ENCODE measurements around the gene TMCO4.
"Not testable (repeated sequence)": the region's sequence is repeated elsewhere in the genome, so short reads cannot be mapped to it uniquely, and the experiment has no call there.

Gene TMCO4

DNA sequence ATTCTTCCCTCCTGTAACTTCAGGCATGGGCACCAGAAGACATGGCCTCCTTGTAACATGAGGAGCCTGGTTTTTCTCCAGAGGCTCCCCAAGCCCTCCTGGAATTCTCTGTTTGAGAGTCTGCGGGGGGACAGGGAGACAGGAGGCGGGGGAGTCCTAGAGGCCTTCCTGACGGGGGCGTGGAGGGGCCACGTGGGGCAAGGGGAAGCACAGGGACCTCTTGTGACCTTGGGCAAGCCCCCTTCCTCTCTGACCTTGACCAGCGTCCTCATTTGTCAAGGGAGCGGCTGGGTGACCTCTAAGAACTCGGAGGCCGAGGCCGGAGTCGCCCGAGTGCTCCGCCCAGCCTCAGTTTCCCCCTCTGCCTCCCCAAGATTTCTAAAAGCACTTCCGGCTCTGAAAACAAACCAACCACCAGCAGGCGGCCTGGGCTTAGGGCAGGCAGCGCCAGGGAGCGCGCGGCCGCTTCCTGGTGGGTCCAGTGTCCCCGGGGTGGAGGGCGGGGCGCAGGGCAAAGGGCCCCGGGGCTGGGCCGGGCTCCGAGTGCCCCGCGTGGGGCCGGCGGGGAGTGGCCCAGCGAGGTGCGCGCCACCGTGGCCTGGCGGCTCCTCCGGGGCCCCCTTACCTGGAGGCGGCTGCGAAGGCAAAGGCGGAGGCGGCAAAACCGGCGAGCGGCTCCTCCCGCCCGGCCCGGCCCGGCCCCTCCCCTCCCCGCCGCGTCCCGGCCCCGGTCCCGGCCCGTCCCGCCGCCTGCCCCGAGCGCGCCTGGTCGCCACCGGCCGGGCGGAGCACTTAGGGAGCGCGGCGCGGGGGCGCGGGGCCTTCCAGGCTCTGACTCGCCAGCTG is at the start of gene TMCO4:
TSS of gene TMCO4 (minus strand) at position 687 of the 846 bp plus-strand sequence. CDS start 19,158 bp downstream, outside the sequence.
- peak; percentile 8 for DNase-seq (ENCODE audit: low spot score)

DNA sequence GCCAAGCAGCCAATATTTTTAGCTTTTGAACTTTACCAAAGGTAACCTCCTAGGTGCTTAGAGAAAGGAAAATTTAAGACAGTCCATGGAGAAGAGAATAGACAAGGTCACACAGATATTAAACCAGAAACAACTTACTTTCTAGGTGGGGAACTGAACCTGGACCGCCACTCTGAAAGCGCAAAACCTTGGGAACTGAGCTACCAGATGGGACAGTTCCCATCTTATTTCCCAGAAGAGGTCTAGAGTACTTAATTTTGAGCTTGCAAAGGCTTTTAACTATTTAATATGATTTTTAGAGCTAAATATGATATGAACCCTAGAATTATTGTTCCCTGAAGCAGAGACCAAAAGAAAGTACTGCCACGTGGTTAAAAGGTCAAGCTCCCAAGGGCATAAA is 49.6 kb upstream of the TMCO4 start:
- DNase-seq (ENCODE audit: low spot score) = not testable (repeated sequence)

DNA sequence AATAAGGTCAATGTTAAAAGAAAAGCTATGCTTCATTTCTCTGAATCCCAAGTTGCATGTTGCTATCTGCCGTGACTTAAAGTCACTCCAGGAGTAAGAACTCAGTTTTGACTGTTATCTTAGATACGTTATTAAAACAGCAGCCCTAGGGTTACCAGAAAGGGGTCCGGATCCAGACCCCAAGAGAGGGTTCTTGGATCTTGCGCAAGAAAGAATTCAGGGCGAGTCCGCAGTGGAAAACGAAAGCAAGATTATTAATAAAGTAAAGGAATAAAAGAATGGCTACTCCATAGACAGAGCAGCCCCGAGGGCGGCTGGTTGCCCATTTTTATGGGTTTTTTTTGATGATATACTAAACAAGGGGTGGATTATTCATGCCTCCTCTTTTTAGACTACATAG is 47.6 kb upstream of the TMCO4 start:
- not testable (repeated sequence) for DNase-seq (ENCODE audit: low spot score)

DNA sequence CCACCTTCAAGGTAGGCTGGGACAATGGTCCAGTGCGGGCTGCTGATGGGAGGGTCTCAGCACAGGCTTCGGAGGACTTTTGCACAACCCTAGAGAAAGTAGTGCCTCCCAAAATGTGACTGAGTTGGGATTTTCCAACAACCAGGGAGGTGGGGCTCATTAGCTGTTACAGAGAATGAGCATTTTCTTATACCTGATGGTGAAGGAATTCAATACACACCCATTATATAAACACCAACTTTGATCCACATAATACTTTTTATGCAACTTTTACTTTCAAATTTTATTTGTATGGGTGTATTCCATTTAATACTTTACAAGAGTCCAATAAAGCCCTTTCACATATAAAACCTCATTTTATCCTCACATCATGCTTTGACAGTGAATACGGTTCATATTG is 46.6 kb upstream of the TMCO4 start:
- no peak for DNase-seq (ENCODE audit: low spot score)

DNA sequence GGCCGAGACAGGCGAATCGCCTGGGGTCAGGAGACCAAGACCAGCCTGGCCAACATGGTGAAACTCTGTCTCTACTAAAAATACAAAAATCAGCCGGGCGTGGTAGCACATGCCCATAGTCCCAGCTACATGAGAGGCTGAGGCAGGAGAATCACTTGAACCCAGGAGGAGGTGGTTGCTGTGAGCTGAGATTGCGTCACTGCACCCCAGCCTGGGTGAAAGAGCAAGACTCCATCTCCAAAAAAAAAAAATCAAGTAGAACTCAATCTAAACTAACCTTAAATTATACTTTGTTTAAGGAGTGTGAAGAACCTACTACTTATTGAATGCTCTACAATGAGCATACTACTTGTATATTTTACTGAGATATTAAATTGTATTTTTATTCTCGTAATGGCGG is 45.8 kb upstream of the TMCO4 start:
- DNase-seq (ENCODE audit: low spot score) = no peak

DNA sequence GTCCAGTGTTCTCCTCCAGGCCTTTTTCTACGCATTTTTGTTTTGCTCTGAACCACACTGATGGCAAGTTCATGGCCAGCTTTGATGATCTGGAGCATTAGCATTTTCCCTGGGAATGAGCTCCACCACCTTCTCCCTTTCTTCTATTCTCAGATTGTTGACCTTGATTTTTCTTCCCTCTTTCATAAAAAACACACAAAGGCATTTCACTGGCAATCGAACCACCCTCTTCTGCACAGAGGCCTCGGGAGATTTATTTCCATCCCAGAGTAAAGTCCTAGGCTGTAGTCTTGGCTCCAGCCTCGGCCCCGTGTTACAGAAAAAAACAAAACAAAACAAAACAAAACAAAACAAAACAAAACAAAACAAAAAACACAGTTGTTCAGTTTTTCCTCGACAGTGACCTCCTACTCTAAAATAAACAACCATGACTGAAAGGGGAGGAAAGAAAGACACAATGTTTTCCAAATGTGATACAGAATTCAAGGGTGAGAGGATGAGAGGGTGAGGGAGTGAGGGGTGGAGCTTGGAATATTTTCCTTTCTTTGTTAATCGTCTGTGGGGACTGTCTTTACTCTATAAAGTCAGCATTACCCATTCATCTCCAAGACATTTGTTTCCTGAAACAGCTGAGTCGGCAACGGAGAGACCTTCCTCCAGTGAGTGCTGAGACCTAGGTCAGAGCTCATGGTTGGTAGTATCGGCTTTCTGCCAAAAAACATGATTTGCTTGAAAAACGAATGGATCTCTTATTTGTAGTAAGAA is 45.2 kb upstream of the TMCO4 start:
- no peak for DNase-seq (ENCODE audit: low spot score)

DNA sequence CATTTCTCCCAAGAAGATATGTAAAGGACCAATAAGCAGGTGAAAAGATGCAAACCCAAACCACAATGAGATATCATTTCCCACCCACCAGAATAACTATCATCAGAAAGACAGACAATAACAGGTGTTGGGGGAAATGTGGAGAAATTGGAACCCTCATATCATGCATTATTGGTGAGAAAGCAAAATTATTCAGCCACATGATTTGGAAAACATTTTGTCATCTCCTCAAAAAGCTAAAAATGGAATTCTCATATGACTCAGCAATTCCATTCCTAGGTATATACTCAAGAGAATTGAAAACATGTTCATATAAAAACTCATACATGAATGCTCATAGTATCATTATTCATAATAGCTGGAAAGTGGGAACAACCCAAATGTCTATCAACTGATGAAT is 40.5 kb upstream of the TMCO4 start:
- DNase-seq (ENCODE audit: low spot score) = no peak

DNA sequence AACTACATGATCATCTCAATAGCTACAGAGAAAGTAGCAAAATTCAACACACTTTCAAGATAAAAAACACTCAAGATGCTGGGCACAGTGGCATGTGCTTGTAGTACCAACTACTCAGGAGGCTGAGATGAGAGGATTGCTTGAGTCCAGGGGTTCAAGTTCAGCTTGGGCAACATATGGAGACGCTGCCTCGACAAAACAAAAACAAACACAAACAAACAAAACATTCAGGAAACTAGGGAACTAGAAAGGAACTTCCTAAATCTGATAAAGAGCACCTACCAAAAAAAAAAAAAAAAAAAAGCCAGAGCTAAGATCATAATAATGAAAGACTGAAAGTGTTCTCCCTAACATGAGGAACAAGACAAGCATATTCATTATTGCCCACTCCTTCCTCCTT is 38.1 kb upstream of the TMCO4 start:
- no peak for DNase-seq (ENCODE audit: low spot score)

DNA sequence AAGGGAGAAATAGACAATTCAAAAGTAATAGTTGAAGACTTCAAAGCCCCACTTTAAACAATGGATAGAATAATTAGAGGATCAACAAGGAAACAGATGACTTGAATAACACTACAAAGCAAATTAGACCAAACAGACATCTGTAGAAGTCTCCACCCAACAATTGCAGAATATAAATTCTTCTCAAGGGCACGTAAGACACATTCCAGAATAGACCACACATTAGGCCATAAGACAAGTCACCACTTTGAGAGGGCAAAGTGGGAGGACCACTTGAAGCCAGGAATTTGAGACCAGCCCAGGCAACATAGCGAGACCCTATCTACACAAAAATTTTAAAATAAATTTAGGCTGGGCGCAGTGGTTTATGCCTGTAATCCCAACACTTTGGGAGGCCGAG is 35.9 kb upstream of the TMCO4 start:
- DNase-seq (ENCODE audit: low spot score) = no peak

DNA sequence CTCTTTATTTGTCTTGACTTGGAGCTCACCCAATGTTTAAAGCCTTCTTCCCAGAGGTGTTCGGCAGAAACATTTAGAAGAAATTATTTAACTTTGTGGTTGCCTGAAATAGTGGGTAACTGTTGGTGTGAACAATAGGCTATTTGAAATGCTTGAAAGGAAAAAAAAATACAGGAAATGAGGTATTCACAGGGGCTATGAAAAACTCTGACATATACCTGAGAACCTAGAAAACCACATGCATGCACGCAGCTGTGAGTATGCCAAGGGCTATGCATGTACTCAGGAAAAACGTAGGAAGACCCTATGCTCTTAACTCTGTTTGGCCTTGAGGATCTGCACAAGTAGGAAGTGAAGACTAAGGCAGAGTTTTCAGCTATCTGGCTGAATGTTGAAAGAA is 31.7 kb upstream of the TMCO4 start:
- no peak for DNase-seq (ENCODE audit: low spot score)

DNA sequence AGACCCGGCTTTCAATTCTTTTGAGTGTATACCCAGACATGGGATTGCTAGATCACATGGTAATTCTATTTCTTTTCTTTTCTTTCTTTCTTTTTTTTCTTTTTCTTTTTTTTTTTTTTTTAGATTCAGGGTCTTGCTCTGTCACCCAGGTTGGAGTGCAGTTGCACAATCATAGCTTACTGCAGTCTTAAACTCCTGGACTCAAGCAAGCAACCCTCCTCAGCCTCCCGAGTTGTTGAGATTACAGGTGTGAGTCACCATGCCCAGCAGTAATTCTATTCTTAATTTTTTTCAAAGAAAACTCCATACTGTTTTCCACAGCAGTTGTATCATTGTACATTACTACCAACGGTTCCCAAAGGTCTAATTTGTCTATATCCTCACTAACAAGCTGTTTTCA is 28.8 kb upstream of the TMCO4 start:
- DNase-seq (ENCODE audit: low spot score) = no peak

DNA sequence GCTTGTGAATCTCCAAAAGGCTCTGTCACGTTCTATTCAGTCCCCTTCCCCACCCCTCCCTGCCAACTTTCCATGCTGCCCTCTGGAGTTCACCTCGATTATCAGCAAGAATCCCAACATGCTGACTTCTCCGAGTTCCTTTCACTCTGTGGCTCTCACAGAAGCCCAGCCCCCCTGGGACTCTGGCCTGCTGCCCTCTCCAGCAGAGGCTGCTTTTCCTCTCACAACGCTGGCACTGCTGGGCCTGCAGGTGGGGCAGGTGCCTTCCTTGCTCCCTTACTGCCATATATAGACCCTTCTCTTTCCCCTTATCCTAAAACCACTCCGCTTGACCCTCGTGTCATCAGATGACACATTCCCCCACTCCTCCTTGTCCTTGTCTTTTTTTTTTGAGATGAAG is 25.6 kb upstream of the TMCO4 start:
- no peak for DNase-seq (ENCODE audit: low spot score)

DNA sequence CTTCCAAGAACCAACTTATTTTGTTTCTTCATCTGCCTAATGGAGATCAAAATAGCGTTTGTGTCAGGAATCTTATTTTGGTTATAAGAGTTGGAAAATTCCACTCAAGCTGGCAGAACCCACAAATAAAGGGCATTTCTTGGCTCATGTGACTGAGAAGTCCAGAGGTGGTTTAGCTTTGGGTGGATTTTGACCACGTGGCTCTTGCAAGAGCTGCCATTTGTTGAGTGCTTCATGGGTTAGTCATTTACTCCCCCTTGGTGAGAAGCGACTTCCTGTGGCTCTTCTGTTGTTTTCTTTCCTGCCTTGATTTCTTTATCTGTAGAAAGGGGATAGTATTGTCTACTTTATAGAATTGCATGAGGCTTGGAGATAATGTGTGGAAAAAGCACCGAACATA is 24.8 kb upstream of the TMCO4 start:
- DNase-seq (ENCODE audit: low spot score) = no peak

DNA sequence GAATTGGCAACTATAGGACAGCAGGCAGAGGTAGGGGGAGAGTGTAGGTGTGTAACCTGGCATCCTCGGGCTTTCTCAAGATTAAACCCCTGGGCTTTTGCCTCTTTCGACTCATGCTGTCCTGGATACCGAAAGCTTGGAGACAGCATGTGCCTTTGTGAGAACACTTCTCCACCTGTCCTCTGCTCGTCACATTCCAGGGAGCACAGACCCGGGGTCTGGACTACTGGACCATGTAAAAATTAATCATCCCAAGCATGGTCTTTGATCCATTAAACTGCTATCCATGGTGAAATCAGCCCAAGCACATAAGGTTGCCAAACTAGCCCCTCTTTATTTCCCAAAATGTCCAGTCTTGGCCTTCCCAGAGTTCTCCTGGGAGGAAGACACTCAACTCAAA is 24.3 kb upstream of the TMCO4 start:
- no peak for DNase-seq (ENCODE audit: low spot score)

DNA sequence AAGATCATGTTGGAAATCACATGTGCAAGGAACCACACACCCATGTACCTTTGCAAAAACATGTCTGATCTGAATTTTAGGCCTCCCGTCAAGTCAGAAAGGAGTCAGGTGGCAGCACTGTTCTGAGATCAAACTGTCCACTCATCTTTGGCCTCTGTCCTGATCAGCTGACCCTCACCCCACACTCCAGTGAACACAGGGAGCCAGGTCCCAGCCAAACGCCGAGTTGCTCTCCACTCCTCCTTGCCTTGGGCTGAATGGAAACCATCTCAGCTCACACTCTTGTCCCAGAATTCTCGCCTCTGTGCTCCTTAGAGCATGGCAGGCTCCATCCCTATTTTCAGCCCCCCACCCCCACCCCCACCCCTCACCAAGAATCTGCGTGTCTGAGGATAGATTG is 20.0 kb upstream of the TMCO4 start:
- no peak for DNase-seq (ENCODE audit: low spot score)

DNA sequence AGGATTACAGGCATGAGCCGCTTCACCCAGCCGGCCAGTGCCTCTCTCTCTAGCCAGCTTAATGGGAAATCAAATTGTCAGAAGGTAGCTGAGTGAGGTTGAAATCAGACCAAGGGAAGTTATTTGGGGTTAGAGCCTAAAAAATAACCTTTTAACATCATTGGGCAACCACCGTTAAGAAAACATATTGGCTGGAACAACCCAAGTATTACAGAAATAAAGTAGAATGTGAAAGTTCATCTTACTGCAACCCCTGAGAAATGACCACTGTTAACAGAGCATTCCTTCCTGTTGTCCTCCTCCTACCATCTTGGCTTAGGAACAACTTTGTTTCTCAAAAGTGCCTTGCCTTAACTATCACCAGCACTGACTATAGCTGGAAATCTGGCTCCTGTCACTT is 18.6 kb upstream of the TMCO4 start:
- DNase-seq (ENCODE audit: low spot score) = no peak

DNA sequence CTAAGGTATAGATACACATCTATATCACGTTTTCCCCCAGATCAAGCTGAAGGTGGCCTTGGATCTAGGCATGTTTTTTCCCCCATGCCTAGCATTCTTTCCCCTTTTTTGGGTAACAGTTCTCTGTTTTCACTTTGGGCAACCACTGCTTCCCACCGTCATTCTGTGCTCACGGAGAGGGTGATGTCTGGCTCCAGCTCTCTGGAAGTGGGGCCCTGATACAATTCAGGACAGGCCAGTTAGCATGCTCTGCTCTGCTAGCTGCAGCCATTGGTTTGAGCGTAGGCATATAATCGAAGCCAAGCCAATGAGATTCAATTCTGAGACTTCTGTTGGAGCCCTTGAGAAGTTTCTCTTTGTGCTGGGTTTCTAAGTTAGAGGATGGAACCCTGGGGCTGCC is 17.4 kb upstream of the TMCO4 start:
- DNase-seq (ENCODE audit: low spot score) = no peak

DNA sequence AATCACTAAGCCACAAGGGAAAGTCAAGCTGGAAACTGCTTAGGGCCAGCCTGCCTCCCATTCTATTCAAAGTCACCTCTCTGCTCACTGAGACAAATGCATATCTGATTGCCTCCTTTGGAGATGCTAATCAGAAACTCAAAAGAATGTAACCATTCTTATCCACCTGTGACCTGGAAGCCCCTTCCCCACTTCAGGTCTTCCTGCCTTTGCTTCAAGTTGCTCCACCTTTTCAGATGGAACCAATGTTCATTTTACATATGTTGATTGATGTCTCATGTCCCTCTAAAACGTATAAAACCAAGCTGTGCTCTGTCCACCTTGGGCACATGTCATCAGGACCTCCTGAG is 17.0 kb upstream of the TMCO4 start:
- DNase-seq (ENCODE audit: low spot score) = not testable (repeated sequence)

DNA sequence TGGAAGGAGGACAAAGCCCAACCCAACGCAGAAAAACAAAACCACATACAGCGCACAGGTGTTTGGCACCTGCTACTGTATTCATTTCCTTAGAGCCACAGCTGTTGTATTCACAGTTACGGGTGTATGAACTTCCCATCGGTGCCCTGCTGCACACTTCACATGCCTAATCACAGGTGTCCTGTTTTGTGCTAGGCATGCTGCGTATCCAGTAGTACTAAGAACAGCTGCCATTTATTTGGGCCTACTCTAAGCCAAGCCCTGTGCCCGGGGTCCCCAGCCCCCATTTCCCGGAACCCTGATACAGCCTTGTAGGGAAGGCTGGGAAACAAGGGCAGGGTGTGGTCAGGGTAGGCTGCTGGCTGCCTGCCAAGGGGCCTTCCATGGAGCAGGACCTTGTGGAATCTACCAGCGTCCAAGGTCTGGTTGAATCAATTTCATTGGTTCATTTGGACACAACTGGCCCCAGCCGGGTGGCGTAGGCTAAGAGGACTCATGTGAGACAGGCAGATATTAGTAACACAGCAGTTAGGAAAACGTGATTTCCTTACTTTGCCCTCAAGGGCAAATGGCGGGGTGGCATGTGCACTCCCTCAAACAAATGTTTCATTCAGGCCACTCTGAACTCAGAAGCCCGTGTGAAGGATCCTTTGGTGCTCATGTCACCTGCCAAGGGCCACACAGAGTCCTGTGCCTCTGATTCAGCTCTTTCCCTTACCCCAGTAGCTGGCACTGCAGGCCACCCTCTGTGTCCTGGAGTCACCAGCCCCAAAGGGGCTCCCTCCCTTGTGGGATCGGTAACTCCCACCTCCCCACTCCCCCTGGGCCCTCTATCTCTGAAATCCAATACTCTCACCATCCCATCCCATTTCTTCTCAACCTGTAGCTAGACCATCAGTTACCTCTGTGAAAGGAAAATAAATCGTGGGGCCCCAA is 16.4 kb upstream of the TMCO4 start:
- DNase-seq (ENCODE audit: low spot score) = no peak

DNA sequence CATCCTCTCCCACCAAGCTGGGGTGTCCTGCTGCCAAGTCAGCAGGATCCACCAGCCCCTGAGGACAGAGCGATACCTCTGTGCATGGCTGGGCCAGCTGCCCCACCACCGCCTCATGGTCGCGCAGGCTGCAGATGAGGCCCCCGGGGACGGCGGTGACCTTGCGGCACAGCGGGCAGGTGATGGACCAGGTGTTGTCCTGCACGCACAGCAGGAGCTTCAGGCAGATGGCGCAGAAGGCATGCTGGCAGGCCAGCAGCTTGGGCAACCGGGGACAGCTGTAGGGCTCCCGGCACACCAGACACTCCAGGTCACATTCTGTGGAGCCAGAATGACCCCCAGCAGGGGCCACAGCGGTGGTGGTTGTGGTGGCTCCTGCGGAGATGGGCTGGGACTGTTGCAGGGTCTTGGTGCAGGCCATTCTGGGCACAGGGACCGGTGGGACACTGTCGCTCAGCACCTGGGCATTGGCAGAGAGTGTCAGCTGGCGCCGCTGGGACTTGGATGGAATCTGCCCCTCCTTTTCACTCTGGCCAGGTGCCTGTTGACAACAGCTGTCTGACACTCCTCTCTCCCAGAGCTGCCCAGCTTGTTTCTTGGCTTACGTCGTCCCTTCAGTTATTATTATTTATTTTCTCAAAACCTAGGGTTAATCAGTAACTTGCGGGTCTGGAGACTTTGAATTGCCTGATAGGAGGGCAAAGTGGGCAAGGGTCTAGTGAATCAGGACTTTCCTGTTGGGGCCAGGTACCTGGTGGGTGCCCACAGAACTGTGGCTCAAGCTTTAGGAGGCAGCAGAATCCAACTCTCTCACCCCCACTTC is 15.2 kb upstream of the TMCO4 start, which contains the start of gene RNF186:
TSS of gene RNF186 (minus strand) at position 603 of the 823 bp plus-strand sequence. CDS start at position 421, 182 bp downstream.
- DNase-seq (ENCODE audit: low spot score) = no peak

DNA sequence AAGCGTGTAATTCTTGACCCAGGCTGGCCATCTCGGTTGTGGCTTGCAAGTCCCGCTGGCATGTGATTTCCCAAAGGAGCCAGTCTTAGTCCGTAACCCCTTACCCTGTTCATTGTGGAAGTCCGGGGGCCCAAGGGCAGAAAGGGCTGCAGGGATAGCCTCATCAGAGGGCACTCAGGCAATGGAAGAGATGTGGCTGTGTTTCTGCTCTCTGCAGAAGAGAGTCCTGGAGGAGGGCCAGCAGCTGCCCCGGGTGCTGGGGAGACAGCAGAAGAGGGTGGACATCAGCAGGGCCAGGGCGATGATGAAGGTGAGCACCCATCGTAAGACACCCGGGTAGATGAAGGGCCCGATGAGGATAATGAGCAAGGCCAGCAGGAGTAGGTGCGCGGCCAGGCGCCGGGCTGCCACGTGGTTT is 14.5 kb upstream of the TMCO4 start:
- no peak for DNase-seq (ENCODE audit: low spot score)

DNA sequence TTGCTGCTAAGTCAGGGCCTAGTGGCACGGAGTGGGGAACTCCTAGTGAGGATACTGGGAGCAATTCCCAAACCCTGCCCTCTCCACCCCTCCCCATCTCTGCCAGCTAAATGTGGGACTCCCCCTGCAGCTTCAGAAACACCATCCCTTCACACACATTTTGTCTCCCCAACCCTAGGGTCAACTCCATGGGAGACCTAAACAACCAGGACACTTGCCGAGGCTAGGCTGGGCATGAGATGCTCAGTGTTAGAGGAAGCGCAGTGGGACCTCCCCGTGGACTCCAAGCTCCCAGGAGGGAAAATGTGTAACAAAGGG is 13.9 kb upstream of the TMCO4 start:
- DNase-seq (ENCODE audit: low spot score) = no peak

Measured in Ammon's horn (tissue), 1 donor.